Measurements from ENCODE around the gene VPS33A. TPM values are rescaled to one million over a fixed set of nuclear protein-coding genes. Genes with fewer than 3 reads are reported as not detected.

VPS33A gene
- 10 to 100 TPM; 14.4 to 14.5 TPM for total RNA-seq
- 1 to 10 TPM; 8.9 to 9.0 TPM for polyA plus RNA-seq
- long read RNA-seq, donor 1, full-length matches to known transcripts, result 54 of 64 reads
- long read RNA-seq, donor 1, partial matches to known transcripts, result 3 of 64 reads
- long read RNA-seq, donor 1, other reads (novel, unspliced or antisense), result 7 of 64 reads
- long read RNA-seq, donor 2, full-length matches to known transcripts, result 12 of 13 reads
- long read RNA-seq, donor 2, partial matches to known transcripts, result 0 of 13 reads
- long read RNA-seq, donor 2, other reads (novel, unspliced or antisense), result 1 of 13 reads

GRCh38 chr12:122266230-122266901, at the start of gene VPS33A:
TSS of gene VPS33A (minus strand) at chr12:122266494. CDS start at chr12:122266408, 86 bp downstream.
- ATAC-seq (ENCODE audit: low FRiP score), result peak; percentile 98
- peak; percentile 97 to 99 for DNase-seq
- H3K9me3 ChIP-seq (ENCODE audit: control insufficient read depth, low read length), result no peaks in the 10 kb centered on the region
- H3K27me3 ChIP-seq (ENCODE audit: control insufficient read depth in 1 of 2, insufficient read depth in 2 of 2, low read length in 1 of 2), result no peaks in the 10 kb centered on the region
- intact Hi-C loops (cut with DNase I), result loop anchor here in 1 of 2 donors (1.0 to 10.0 kb wide), 2 partner anchors 40 to 88 kb away; partner anchors contain the start of gene DIABLO
- H3K4me1 ChIP-seq (ENCODE audit: control insufficient read depth in 1 of 2, insufficient read depth in 2 of 2, low read length in 2 of 2), result no peaks in the 10 kb centered on the region
- H3K4me3 ChIP-seq (ENCODE audit: low read length in 2 of 2), result peak within 1 kb of the TSS; percentile 53 to 77
- H3K27ac ChIP-seq (ENCODE audit: low read depth in 1 of 2, low read length in 2 of 2), result peak within 1 kb of the TSS; percentile 20 to 77
- 0% methylated on average over 56 of the region's 56 CpGs for WGBS, 2 donors
- H3K36me3 ChIP-seq (ENCODE audit: control insufficient read depth in 1 of 2, insufficient read depth in 2 of 2, low read length in 1 of 2), result peaks cover 0 to under 1% of the 10 kb centered on the region in 2 donors

- peaks cover 0 to 10% of the 10 kb centered on the region in 2 donors for H3K36me3 ChIP-seq (ENCODE audit: control insufficient read depth in 1 of 2, insufficient read depth in 2 of 2, low read length in 1 of 2)
- H3K27ac ChIP-seq (ENCODE audit: low read depth in 1 of 2, low read length in 2 of 2), result no peak overlapping the region
- H3K4me3 ChIP-seq (ENCODE audit: low read length in 2 of 2), result no peak overlapping the region
- WGBS, 2 donors, result 88 to 91% methylated on average over 5 of the region's 5 CpGs
- peaks cover 0 to 1% of the 10 kb centered on the region in 2 donors for H3K4me1 ChIP-seq (ENCODE audit: control insufficient read depth in 1 of 2, insufficient read depth in 2 of 2, low read length in 2 of 2)
- intact Hi-C loops (cut with DNase I), result no loop called here
- no peak for DNase-seq
- H3K9me3 ChIP-seq (ENCODE audit: control insufficient read depth, low read length), result no peaks in the 10 kb centered on the region
- H3K27me3 ChIP-seq (ENCODE audit: control insufficient read depth in 1 of 2, insufficient read depth in 2 of 2, low read length in 1 of 2), result no peaks in the 10 kb centered on the region
- ATAC-seq (ENCODE audit: low FRiP score), result no peak
These were observed 46.6 kb upstream of the VPS33A start for GRCh38 chr12:122312926-122313325.

- Histone ChIP-seq H3K36me3 (ENCODE audit: control insufficient read depth in 1 of 2, insufficient read depth in 2 of 2, low read length in 1 of 2) (peaks cover 0 to 10% of the 10 kb centered on the region in 2 donors), H3K4me1 (ENCODE audit: control insufficient read depth in 1 of 2, insufficient read depth in 2 of 2, low read length in 2 of 2) (no peaks in the 10 kb centered on the region), H3K4me3 (ENCODE audit: low read length in 2 of 2) (no peak overlapping the region), H3K27me3 (ENCODE audit: control insufficient read depth in 1 of 2, insufficient read depth in 2 of 2, low read length in 1 of 2) (no peaks in the 10 kb centered on the region), H3K9me3 (ENCODE audit: control insufficient read depth, low read length) (no peaks in the 10 kb centered on the region), H3K27ac (ENCODE audit: low read depth in 1 of 2, low read length in 2 of 2) (no peak overlapping the region)
- intact Hi-C loops (cut with DNase I), result no loop called here
- no peak for ATAC-seq (ENCODE audit: low FRiP score)
- 91 to 92% methylated on average over 5 of the region's 5 CpGs for WGBS, 2 donors
- no peak for DNase-seq
These were observed 45.4 kb upstream of the VPS33A start for GRCh38 chr12:122311696-122312095.

- Histone ChIP-seq H3K4me1 (ENCODE audit: control insufficient read depth in 1 of 2, insufficient read depth in 2 of 2, low read length in 2 of 2) (no peaks in the 10 kb centered on the region), H3K27ac (ENCODE audit: low read depth in 1 of 2, low read length in 2 of 2) (no peak overlapping the region), H3K4me3 (ENCODE audit: low read length in 2 of 2) (no peak overlapping the region), H3K9me3 (ENCODE audit: control insufficient read depth, low read length) (no peaks in the 10 kb centered on the region), H3K36me3 (ENCODE audit: control insufficient read depth in 1 of 2, insufficient read depth in 2 of 2, low read length in 1 of 2) (peaks cover 0 to 10% of the 10 kb centered on the region in 2 donors), H3K27me3 (ENCODE audit: control insufficient read depth in 1 of 2, insufficient read depth in 2 of 2, low read length in 1 of 2) (no peaks in the 10 kb centered on the region)
- ATAC-seq (ENCODE audit: low FRiP score) (no peak), DNase-seq (no peak)
- intact Hi-C loops (cut with DNase I), result no loop called here
- WGBS, 2 donors, result 76 to 78% methylated on average over 3 of the region's 3 CpGs
These were observed 44.5 kb upstream of the VPS33A start for GRCh38 chr12:122310626-122311333.

DNA sequence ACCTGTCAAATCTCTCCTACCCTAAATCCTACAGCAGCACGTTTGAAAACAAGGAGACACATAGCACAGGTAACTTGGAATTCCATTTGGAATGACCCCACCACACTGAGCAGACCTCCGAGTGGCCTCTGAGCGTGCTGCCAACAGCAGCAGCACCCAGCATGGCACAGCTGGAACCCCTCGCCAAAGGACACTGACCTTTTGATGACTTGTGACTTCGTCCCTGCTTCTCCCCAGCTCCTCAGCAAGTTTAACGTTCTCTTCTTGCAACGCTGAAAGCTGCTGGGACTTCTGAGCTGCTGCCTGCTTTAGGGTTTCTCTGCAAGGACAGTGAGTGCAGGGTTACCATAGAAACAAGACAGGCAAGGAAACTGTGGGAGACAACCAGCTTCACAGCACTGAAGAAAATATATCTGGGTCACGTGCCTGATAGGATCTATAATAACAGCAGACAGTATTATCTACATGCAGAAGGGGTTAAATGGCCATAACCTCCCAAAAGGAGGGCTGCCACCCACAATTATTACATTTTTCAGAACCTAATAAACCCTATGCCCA, 43.3 kb upstream of the VPS33A start:
- no peak for ATAC-seq (ENCODE audit: low FRiP score)
- WGBS, 2 donors, result 73 to 75% methylated on average over 8 of the region's 8 CpGs

DNA sequence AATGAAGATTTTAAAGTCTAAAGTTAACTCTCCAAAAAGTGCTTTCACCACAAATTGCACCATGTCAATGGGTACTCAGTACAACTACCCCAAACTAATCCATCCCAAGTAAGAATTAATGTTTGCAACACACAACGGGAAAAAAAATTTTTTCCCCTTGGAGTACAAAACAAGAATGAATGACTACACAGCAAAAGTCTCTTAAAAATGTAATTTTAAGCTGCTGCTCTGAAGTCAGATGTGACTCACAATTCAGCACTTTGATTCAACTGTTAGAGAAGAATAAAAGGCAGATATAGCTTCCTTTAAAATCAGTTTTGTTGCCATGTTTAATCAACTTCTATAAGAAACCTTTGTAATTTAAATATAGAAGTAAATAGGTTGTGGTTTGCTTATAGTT, 42.5 kb upstream of the VPS33A start:
- DNase-seq (no peak), ATAC-seq (ENCODE audit: low FRiP score) (no peak)
- no peaks in the 10 kb centered on the region for H3K27me3 ChIP-seq (ENCODE audit: control insufficient read depth in 1 of 2, insufficient read depth in 2 of 2, low read length in 1 of 2)
- no peak overlapping the region for H3K27ac ChIP-seq (ENCODE audit: low read depth in 1 of 2, low read length in 2 of 2)
- no peak overlapping the region for H3K4me3 ChIP-seq (ENCODE audit: low read length in 2 of 2)
- peaks cover 0 to 11% of the 10 kb centered on the region in 2 donors for H3K36me3 ChIP-seq (ENCODE audit: control insufficient read depth in 1 of 2, insufficient read depth in 2 of 2, low read length in 1 of 2)
- 83% methylated on average over 1 of the region's 1 CpG for whole genome bisulfite sequencing, 2 donors
- intact Hi-C loops (cut with DNase I), result no loop called here
- H3K4me1 ChIP-seq (ENCODE audit: control insufficient read depth in 1 of 2, insufficient read depth in 2 of 2, low read length in 2 of 2), result no peaks in the 10 kb centered on the region
- no peaks in the 10 kb centered on the region for H3K9me3 ChIP-seq (ENCODE audit: control insufficient read depth, low read length)

More for the DNA sequence above, 43.3 kb upstream of the VPS33A start:
- DNase-seq, result no peak
- Histone ChIP-seq H3K27me3 (ENCODE audit: control insufficient read depth in 1 of 2, insufficient read depth in 2 of 2, low read length in 1 of 2) (no peaks in the 10 kb centered on the region), H3K36me3 (ENCODE audit: control insufficient read depth in 1 of 2, insufficient read depth in 2 of 2, low read length in 1 of 2) (peaks cover 0 to 10% of the 10 kb centered on the region in 2 donors), H3K9me3 (ENCODE audit: control insufficient read depth, low read length) (no peaks in the 10 kb centered on the region), H3K4me1 (ENCODE audit: control insufficient read depth in 1 of 2, insufficient read depth in 2 of 2, low read length in 2 of 2) (no peaks in the 10 kb centered on the region), H3K4me3 (ENCODE audit: low read length in 2 of 2) (no peak overlapping the region), H3K27ac (ENCODE audit: low read depth in 1 of 2, low read length in 2 of 2) (no peak overlapping the region)
- intact Hi-C loops (cut with DNase I), result no loop called here

DNA sequence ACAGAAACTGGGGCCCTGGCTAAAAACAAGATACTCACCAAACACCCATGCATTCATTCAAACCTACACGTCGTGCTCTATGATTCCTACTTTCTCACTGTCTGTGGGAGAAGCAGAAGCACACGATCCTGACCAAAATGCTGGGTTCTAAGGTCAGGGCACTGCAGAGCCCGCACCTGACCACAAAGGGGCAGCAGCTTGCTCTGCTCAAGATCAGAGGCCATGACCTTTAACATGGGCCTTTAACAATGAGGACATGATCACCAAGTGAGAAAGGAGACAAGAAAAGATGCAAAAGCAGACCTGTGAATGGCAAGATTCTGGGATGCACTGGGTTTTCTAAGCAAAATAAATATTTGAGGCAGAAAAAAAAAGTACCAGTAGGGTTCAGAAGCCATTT, 40.1 kb upstream of the VPS33A start:
- H3K36me3 ChIP-seq (ENCODE audit: control insufficient read depth in 1 of 2, insufficient read depth in 2 of 2, low read length in 1 of 2), result peaks cover 2 to 14% of the 10 kb centered on the region in 2 donors
- intact Hi-C loops (cut with DNase I), result no loop called here
- no peak for DNase-seq

GRCh38 chr12:122304924-122305323, 38.6 kb upstream of the VPS33A start:
- Histone ChIP-seq H3K4me3 (ENCODE audit: low read length in 2 of 2) (no peak overlapping the region), H3K27me3 (ENCODE audit: control insufficient read depth in 1 of 2, insufficient read depth in 2 of 2, low read length in 1 of 2) (no peaks in the 10 kb centered on the region), H3K27ac (ENCODE audit: low read depth in 1 of 2, low read length in 2 of 2) (no peak overlapping the region), H3K4me1 (ENCODE audit: control insufficient read depth in 1 of 2, insufficient read depth in 2 of 2, low read length in 2 of 2) (no peaks in the 10 kb centered on the region), H3K9me3 (ENCODE audit: control insufficient read depth, low read length) (no peaks in the 10 kb centered on the region), H3K36me3 (ENCODE audit: control insufficient read depth in 1 of 2, insufficient read depth in 2 of 2, low read length in 1 of 2) (peaks cover 2 to 14% of the 10 kb centered on the region in 2 donors)
- intact Hi-C loops (cut with DNase I), result no loop called here
- DNase-seq, result no peak
- WGBS, 2 donors, result 83 to 92% methylated on average over 1 of the region's 1 CpG
- no peak for ATAC-seq (ENCODE audit: low FRiP score)

More for the DNA sequence above, 40.1 kb upstream of the VPS33A start:
- 70 to 74% methylated on average over 4 of the region's 4 CpGs for WGBS, 2 donors
- no peak overlapping the region for H3K4me3 ChIP-seq (ENCODE audit: low read length in 2 of 2)
- no peaks in the 10 kb centered on the region for H3K4me1 ChIP-seq (ENCODE audit: control insufficient read depth in 1 of 2, insufficient read depth in 2 of 2, low read length in 2 of 2)
- no peaks in the 10 kb centered on the region for H3K9me3 ChIP-seq (ENCODE audit: control insufficient read depth, low read length)
- no peaks in the 10 kb centered on the region for H3K27me3 ChIP-seq (ENCODE audit: control insufficient read depth in 1 of 2, insufficient read depth in 2 of 2, low read length in 1 of 2)
- no peak for ATAC-seq (ENCODE audit: low FRiP score)
- no peak overlapping the region for H3K27ac ChIP-seq (ENCODE audit: low read depth in 1 of 2, low read length in 2 of 2)
